ENCODE data around the gene GMEB2.

GMEB2 gene

GRCh38 chr20:63551068-63551467 lies 75.8 kb downstream of the GMEB2 start:
- no peak for TF ChIP-seq CTCF (IDR thresholded peaks at IDR 0.05; ENCODE audit: insufficient read depth, low read length, poor library complexity, severe bottlenecking)
- Histone ChIP-seq H3K4me3 (replicated peaks; ENCODE audit: low read depth, low read length) (no peak overlapping the region), H3K36me3 (ENCODE audit: control insufficient read depth, insufficient read depth, low read length) (no peaks in the 10 kb centered on the region), H3K27me3 (replicated peaks; ENCODE audit: control insufficient read depth, insufficient read depth, low read length) (no peaks in the 10 kb centered on the region)
- no peak for DNase-seq (ENCODE audit: extremely low read depth, insufficient read length)

- Histone ChIP-seq H3K27me3 (replicated peaks; ENCODE audit: control insufficient read depth, insufficient read depth, low read length) (no peaks in the 10 kb centered on the region), H3K36me3 (ENCODE audit: control insufficient read depth, insufficient read depth, low read length) (no peaks in the 10 kb centered on the region), H3K4me3 (replicated peaks; ENCODE audit: low read depth, low read length) (no peak overlapping the region)
- no peak for TF ChIP-seq CTCF (IDR thresholded peaks at IDR 0.05; ENCODE audit: insufficient read depth, low read length, poor library complexity, severe bottlenecking)
- DNase-seq (ENCODE audit: extremely low read depth, insufficient read length) = no peak
Observed at GRCh38 chr20:63549679-63550282, 77.1 kb downstream of the GMEB2 start.

DNA sequence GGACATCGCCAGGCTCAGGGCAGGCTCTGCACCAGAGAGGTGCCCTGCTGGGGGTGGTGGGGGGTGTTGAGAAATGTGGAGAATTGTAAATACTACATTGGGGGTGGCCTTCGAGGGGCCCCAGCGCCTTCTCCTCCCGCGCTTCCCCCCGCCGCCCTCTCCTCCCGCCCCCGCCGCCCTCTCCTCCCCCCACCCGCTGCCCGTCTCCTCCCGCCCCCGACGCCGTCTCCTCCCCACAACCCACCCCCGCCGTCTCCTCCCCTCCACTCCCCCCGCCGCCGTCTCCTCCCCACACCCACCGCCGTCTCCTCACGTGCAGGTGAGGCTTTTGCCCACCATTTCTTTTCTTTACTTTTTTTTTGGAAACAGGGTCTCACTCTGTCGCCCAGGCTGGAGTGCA lies 77.9 kb downstream of the GMEB2 start:
- DNase-seq (ENCODE audit: extremely low read depth, insufficient read length) = no peak
- H3K27me3 ChIP-seq (replicated peaks; ENCODE audit: control insufficient read depth, insufficient read depth, low read length) = no peaks in the 10 kb centered on the region
- no peak for TF ChIP-seq CTCF (IDR thresholded peaks at IDR 0.05; ENCODE audit: insufficient read depth, low read length, poor library complexity, severe bottlenecking)
- no peak overlapping the region for H3K4me3 ChIP-seq (replicated peaks; ENCODE audit: low read depth, low read length)
- H3K36me3 ChIP-seq (ENCODE audit: control insufficient read depth, insufficient read depth, low read length) = no peaks in the 10 kb centered on the region

DNA sequence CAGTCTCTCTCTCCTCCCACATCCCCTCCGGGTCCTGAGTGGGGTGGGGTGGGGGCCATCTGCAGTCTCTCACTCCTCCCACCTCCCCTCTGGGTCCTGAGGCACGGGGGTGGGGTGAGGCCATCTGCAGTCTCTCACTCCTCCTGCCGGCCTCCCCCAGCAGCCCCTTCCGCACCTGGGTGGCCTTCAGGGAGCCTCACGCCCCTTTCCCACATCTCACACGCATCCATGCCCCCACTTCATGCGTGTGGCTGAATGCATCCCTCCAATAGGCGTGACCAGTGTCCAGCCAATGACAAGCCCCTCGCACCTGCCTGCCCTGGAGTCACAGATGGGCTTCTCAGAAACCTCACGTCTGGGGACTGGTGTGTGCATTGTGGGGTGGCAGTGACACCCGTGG lies 78.4 kb downstream of the GMEB2 start:
- Histone ChIP-seq H3K4me3 (replicated peaks; ENCODE audit: low read depth, low read length) (no peak overlapping the region), H3K36me3 (ENCODE audit: control insufficient read depth, insufficient read depth, low read length) (no peaks in the 10 kb centered on the region), H3K27me3 (replicated peaks; ENCODE audit: control insufficient read depth, insufficient read depth, low read length) (no peaks in the 10 kb centered on the region)
- no peak for DNase-seq (ENCODE audit: extremely low read depth, insufficient read length)
- no peak for TF ChIP-seq CTCF (IDR thresholded peaks at IDR 0.05; ENCODE audit: insufficient read depth, low read length, poor library complexity, severe bottlenecking)

- DNase-seq (ENCODE audit: extremely low read depth, insufficient read length) = no peak
Observed at GRCh38 chr20:63547725-63548480, 79.0 kb downstream of the GMEB2 start, which contains the start of gene SRMS. Gene SRMS (minus strand): TSS chr20:63547749. CDS start chr20:63547463, 286 bp downstream.

More at GRCh38 chr20:63547725-63548480, 79.0 kb downstream of the GMEB2 start, which contains the start of gene SRMS:
- Histone ChIP-seq H3K36me3 (ENCODE audit: control insufficient read depth, insufficient read depth, low read length) (no peaks in the 10 kb centered on the region), H3K4me3 (replicated peaks; ENCODE audit: low read depth, low read length) (no peak within 1 kb of the TSS), H3K27me3 (replicated peaks; ENCODE audit: control insufficient read depth, insufficient read depth, low read length) (no peaks in the 10 kb centered on the region)
- TF ChIP-seq CTCF (IDR thresholded peaks at IDR 0.05; ENCODE audit: insufficient read depth, low read length, poor library complexity, severe bottlenecking) = no peak
